GM19023 (cell line): ENCODE data around the gene CRB2.
A peak's percentile ranks its signal among the peaks of the same experiment; 100 is the strongest.
"Not testable (repeated sequence)": the region's sequence is repeated elsewhere in the genome, so short reads cannot be mapped to it uniquely, and the experiment has no call there.

Experiments used
- ATAC-seq: cut with Tn5 transposase; IDR thresholded peaks from one replicate; pipeline ENCODE4 v1.9.1; 2021; ENCODE audit warnings: mild to moderate bottlenecking, moderate library complexity; ENCODE audit not compliant: unreplicated experiment

The CRB2 gene

DNA sequence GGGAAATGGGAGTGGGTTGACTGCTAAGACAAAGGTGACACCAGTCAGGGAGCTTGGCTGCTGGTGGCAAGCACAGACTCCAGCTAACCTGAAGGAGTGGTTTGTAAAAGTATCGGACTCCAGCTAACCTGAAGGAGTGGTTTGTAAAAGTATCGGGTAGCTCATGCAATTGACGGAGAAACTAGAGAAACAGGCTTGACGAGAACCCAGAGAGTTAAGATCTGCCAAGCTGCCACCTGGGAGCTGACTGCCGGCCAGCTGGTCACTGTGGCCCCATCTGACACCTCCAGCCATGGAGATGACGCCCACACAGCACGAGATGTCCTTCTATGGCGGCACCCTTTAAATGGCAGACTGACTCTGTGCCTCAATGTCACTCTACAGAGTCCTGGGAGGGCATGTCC lies 28.3 kb upstream of the CRB2 start:
- ATAC-seq, result no peak

- no peak for ATAC-seq
These were observed 26.6 kb upstream of the CRB2 start for GRCh38 chr9:123329329-123329955.

DNA sequence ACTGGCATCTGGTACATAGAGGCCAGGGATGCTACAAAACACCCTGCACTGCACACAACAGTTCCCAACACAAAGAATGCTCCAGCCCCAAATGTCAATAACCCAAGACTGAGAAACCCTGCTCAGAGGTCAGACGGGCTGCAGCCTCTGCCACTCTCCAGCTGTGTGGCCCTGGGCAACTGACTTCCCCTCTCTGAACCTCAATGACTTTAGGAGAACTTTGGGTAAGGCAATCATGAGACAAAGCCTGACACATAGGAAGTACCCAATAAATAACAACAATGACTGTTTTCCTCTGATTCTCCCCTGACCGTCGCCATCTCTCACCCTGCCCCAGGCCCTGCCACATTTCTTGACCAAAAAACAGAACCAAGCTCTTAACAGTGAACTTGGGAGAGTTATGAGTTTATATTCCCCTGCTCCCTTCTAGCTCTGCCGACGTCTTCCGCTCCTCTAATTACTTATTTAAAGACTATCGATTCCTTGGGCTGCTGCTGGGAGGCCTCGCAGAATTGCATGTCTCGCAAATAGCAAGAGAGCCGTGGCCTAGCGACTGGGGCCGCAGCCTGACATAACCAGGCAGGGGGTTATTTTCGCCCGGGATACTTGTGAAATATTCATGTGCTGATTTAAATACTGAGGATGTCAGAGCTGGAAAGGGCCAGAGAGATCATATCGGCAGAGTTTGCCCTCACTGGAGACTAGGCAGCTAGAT lies 24.5 kb upstream of the CRB2 start:
- ATAC-seq, result no peak

- ATAC-seq, result not testable (repeated sequence)
These were observed 22.8 kb upstream of the CRB2 start for GRCh38 chr9:123333058-123333669.

DNA sequence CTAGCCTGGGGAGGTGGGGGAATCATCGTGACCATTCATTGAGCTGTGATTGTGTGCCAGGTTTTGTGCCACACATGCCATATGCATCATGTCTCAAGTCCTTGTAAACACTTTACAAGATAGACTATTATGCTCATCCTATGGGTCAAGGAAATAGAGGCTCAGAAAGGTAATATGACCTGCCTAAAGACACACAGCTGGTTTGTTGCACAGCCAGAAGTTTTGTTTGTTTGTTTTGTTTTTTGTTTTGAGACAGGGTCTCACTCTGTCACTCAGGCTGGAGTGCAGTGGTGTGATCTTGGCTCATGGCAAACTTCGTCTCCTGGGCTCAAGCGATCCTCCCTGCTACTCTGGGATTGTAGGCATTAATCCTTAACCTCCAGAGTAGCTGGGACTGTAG lies 21.4 kb upstream of the CRB2 start:
- ATAC-seq, result no peak

- ATAC-seq, result no peak
These were observed 20.6 kb upstream of the CRB2 start for GRCh38 chr9:123335193-123335985.

GRCh38 chr9:123335986-123336329 lies 20.0 kb upstream of the CRB2 start:
- ATAC-seq, result no peak

GRCh38 chr9:123336449-123336848 lies 19.5 kb upstream of the CRB2 start:
- ATAC-seq, result no peak

GRCh38 chr9:123336959-123337358 lies 19.0 kb upstream of the CRB2 start:
- no peak for ATAC-seq

- no peak for ATAC-seq
These were observed 18.0 kb upstream of the CRB2 start for GRCh38 chr9:123337971-123338370.

DNA sequence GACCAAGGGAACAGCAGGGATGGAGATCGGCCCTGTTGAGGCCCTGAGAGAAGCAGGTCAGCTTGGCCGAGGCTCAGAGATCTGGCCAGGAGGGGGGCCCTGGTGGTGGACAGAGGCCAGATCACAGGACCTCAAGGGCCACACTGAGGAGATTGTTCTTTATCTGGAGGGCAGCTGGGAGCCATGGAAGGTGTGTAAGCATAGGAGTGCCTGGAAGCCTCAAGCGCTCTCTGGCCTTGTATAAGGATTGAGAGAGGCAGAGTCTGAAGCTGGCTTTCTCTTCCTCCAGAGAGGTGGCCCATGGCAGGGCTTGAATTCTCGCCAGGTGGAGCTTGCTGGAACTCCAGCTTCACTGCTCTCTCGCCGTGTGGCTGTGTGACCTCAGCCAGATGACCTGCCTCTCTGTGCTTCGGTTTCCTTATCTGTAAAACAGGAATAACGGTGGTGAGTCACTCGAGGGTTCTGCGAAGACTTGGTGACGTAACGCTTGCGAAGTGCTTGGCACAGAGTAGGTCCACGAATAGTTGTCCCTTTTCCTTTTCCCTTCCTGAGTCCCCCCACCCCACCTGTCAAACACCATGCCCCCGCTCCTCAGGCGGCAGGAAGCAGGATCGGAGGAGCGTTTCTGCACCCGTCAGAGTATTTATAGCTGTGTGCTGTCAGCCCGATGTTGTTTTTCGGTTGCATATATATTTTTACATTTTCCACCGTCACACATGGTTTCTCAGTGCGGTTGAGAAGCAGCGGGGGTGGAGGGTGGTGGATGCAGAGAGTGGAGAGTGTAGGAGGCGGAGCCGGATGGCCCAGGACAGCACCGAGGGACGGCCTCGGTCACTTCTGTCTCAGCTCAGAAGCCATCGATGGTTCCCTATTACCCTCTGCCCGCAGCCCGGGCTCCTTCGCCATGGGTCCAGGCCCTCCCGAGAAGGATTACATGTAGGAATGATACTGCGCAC lies 17.0 kb upstream of the CRB2 start:
- ATAC-seq, result peak; percentile 72

GRCh38 chr9:123339666-123340510 lies 16.1 kb upstream of the CRB2 start:
- ATAC-seq, result peak; percentile 44

- no peak for ATAC-seq
These were observed 14.2 kb upstream of the CRB2 start for GRCh38 chr9:123341816-123342215.

DNA sequence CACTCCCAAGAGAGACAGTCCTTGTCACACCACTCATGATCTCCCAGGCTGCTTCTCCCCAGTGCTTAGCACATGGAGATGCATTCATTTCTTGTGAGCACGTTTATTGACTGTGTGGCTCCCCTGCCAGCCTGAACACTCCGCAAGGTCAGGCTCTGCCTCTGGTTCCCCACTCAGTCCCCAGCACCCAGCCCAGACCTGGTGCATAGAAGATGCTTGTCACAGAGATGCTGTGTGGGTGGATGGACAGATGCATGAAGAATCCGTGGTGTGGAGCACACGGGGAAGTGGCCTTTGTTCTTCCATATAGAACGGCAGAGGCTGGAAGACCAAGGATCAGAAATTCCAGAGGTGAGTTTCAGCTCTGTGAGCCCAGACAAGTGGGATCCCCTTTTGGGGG lies 13.8 kb upstream of the CRB2 start:
- no peak for ATAC-seq

GRCh38 chr9:123343443-123344191 lies 12.4 kb upstream of the CRB2 start:
- ATAC-seq, result peak; percentile 18

DNA sequence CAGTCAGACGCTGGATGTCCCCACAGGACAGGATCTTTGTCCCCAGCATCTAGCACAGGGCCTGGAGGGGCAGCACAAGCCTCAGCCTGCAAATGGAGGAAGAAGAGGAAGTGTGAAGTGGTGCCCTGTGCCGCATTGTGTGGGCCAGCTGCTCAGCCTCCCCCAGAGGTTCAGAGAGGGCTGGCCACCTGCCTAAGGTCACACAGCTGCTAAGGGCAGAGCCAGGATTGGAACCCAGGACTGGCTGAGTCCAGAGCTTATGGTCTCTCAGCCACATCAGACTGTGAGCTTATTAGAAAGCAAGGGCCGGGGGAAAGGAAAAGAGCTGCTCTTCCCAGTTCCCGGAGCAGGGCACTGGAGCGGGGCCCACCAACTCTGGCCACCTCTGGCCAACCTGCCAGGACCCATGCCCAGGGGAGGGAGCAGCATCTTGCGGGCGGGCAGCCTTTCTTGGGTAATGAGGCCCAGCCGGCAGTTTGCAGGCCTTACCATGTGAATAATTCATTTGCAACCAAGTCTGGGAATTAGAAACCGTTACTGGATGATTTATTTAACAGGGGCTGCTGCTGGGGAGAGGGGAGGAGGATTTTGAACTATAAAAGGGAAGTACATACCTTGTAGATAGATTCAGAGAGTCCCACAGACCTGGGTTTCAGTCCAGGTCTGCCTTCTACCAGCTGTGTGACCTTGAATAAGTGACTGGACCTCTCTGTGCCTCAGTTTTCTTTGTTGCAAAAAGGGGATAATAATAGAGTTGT lies 11.6 kb upstream of the CRB2 start:
- no peak for ATAC-seq

GRCh38 chr9:123345567-123345955 lies 10.4 kb upstream of the CRB2 start:
- no peak for ATAC-seq

DNA sequence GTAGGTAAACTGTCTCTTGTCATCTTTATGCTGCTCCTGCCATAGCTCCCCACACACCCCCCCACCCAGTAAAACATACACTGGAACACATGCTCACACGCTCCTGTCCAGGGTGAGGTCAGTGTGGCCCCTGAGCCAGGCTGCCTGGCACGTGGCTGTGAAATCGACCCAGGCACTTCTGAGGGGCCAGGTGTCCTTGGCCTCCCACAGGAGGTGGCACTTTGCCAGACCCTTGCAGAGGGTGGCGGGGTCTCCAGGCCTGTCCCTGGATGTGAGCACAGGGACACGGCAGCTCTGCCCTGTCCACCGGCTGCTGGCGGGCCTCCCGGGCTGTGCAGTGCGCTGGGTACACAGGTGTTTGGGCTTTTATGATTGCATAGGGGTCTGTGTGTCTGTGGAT lies 10.0 kb upstream of the CRB2 start:
- no peak for ATAC-seq
